Endodermal cell (in vitro differentiated cells): ENCODE data around the gene WDR7. TPM values are rescaled to one million over a fixed set of nuclear protein-coding genes. Genes with fewer than 3 reads are reported as not detected.
A peak's percentile ranks its signal among the peaks of the same experiment; 100 is the strongest.

Source experiments
- DNase-seq: peaks from one replicate; pipeline ENCODE4 v3.0.0-alpha.2; 2017
- H3K27ac ChIP-seq: 2 replicates; pipeline ENCODE4 v1.5.1; 2013; ENCODE audit warnings: mild to moderate bottlenecking, low read depth, low read length, moderate library complexity
- H3K27me3 ChIP-seq: 2 replicates; pipeline ENCODE4 v1.6.1; 2013; ENCODE audit warnings: mild to moderate bottlenecking, low read length, moderate library complexity; ENCODE audit not compliant: insufficient read depth, control insufficient read depth, poor library complexity, severe bottlenecking
- H3K36me3 ChIP-seq: 2 replicates; pipeline ENCODE4 v1.7.0; 2013; ENCODE audit warnings: mild to moderate bottlenecking, low read length, moderate library complexity; ENCODE audit not compliant: control insufficient read depth, insufficient read depth
- H3K4me1 ChIP-seq: one replicate; pipeline ENCODE4 v1.7.0; 2013; ENCODE audit warnings: low read length; ENCODE audit not compliant: control insufficient read depth, insufficient read depth
- H3K4me3 ChIP-seq: 2 replicates; pipeline ENCODE4 v1.5.1; 2013; ENCODE audit warnings: mild to moderate bottlenecking, low read length, moderate library complexity
- H3K9ac ChIP-seq: 2 replicates; pipeline ENCODE4 v1.6.1; 2013; ENCODE audit warnings: mild to moderate bottlenecking, low read length, moderate library complexity; ENCODE audit not compliant: poor library complexity, severe bottlenecking; ENCODE audit errors: extremely low read depth
- H3K9me3 ChIP-seq: 2 replicates; pipeline ENCODE4 v1.6.1; 2013; ENCODE audit warnings: mild to moderate bottlenecking, low read length, moderate library complexity; ENCODE audit not compliant: control insufficient read depth
- H3K27ac Mint-ChIP-seq: 2 replicates; pipeline ENCODE4 v1.8.0; 2020; ENCODE audit warnings: mixed read lengths
- H3K27me3 Mint-ChIP-seq: 2 replicates; pipeline ENCODE4 v1.8.0; 2021; ENCODE audit warnings: mild to moderate bottlenecking, mixed read lengths; ENCODE audit not compliant: insufficient read depth
- H3K36me3 Mint-ChIP-seq: 2 replicates; pipeline ENCODE4 v1.8.0; 2020; ENCODE audit warnings: low read depth, mixed read lengths
- H3K4me1 Mint-ChIP-seq: 2 replicates; pipeline ENCODE4 v1.8.0; 2020; ENCODE audit warnings: mixed read lengths
- H3K4me3 Mint-ChIP-seq: 2 replicates; pipeline ENCODE4 v1.8.0; 2020; ENCODE audit warnings: mild to moderate bottlenecking, moderate library complexity, mixed read lengths
- H3K9me3 Mint-ChIP-seq: 2 replicates; pipeline ENCODE4 v1.8.0; 2020; ENCODE audit warnings: mild to moderate bottlenecking, mixed read lengths
- CTCF ChIP-seq: fragments of 200-600 bp; sonication (generic); conservative IDR thresholded peaks from 2 replicates; pipeline ENCODE4 v1.5.0; 2021; ENCODE audit warnings: antibody characterized with exemption, mild to moderate bottlenecking
- WGBS, 2 experiments: methylation state at CpG; one replicate each; pipeline versions ENCODE4 v1.1.5 to v1.1.7; 2013; ENCODE audit warnings: missing lambda C conversion rate in 2 of 2, mixed read lengths in 1 of 2; ENCODE audit not compliant: insufficient coverage in 1 of 2, insufficient read length in 1 of 2; 5-methylcytosine and 5-hydroxymethylcytosine counted together
- total RNA-seq, 2 donors: library from RNA; stranded (reverse); fragmentation: NEBNext Ultra II Directional in 1 of 2; extraction: Animal tissue kit (Norgen Biotek cat#: 25700) in 1 of 2; gene quantifications; 2 replicates in 1 of 2; 3 replicates in 1 of 2; pipeline ENCODE4 v1.2.1, GENCODE V29; 2021

Gene WDR7
- total RNA-seq, 2 donors from 2014 or later = 17.1 to 22.5 TPM

DNA sequence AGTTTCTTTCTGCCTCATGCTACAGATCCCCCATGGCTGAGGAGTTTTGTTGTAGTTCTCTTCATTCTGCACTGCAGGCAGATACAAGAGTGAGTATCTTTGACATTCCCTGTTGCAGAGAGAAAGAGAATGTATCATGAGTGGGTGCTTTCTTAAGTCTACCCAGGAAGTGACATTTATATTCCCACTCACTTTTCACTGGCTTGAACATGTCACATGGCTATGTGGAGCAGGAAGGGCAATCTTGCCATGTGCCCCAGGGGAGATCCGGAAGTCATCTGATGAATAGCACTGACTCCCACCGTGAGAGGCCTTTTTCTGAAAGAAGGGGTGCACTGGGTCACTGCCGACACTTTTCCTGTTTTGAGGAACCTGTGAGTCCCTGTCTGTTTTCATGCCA lies 429.3 kb downstream of the WDR7 start:
- DNase-seq = no peak
- Histone ChIP-seq H3K4me3 (no peak overlapping the region), H3K27ac (no peak overlapping the region), H3K4me1 (no peaks in the 10 kb centered on the region), H3K9ac (no peak overlapping the region), H3K36me3 (no peaks in the 10 kb centered on the region), H3K27me3 (no peaks in the 10 kb centered on the region), H3K9me3 (peaks cover 10% of the 10 kb centered on the region)
- peaks cover 2% of the 10 kb centered on the region for H3K36me3 Mint-ChIP-seq
- H3K9me3 Mint-ChIP-seq = peaks cover 16% of the 10 kb centered on the region
- H3K27ac Mint-ChIP-seq = no peak overlapping the region
- TF ChIP-seq CTCF = no peak
- H3K4me1 Mint-ChIP-seq = peaks cover 26% of the 10 kb centered on the region
- 88 to 95% methylated on average over 3 of the region's 3 CpGs for WGBS, 2 experiments
- peaks cover 2% of the 10 kb centered on the region for H3K27me3 Mint-ChIP-seq
- H3K4me3 Mint-ChIP-seq = no peak overlapping the region

DNA sequence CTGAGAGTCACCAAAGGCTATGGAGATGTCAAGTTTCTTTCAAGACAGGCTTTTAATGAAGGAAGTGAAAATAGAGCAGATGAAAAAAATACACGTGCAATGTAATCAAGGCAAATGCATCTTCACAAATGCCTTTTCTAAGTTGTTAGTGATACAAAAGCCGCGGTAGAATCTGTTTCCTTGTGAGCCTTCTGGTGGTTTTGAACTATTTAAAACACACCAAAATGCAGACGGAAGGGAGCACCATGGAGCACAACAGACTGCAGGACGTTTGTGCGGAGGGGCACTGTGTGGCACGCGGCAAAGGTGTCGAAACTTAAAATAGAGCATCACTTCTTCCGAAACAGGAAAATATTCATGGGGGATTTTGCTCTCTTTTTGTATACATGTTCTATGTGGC lies 430.7 kb downstream of the WDR7 start:
- no peak overlapping the region for H3K9ac ChIP-seq
- DNase-seq = peak; percentile 4
- no peak for TF ChIP-seq CTCF
- H3K4me1 Mint-ChIP-seq = peaks cover 19% of the 10 kb centered on the region
- H3K9me3 Mint-ChIP-seq = peaks cover 16% of the 10 kb centered on the region
- H3K36me3 ChIP-seq = no peaks in the 10 kb centered on the region
- no peaks in the 10 kb centered on the region for H3K27me3 ChIP-seq
- peaks cover 2% of the 10 kb centered on the region for H3K36me3 Mint-ChIP-seq
- H3K27me3 Mint-ChIP-seq = peaks cover 2% of the 10 kb centered on the region
- no peak overlapping the region for H3K27ac ChIP-seq
- no peak overlapping the region for H3K4me3 ChIP-seq
- H3K9me3 ChIP-seq = peaks cover 10% of the 10 kb centered on the region
- no peaks in the 10 kb centered on the region for H3K4me1 ChIP-seq
- H3K4me3 Mint-ChIP-seq = no peak overlapping the region
- 94 to 95% methylated on average over 9 to 10 of the region's 10 CpGs for WGBS, 2 experiments
- no peak overlapping the region for H3K27ac Mint-ChIP-seq

DNA sequence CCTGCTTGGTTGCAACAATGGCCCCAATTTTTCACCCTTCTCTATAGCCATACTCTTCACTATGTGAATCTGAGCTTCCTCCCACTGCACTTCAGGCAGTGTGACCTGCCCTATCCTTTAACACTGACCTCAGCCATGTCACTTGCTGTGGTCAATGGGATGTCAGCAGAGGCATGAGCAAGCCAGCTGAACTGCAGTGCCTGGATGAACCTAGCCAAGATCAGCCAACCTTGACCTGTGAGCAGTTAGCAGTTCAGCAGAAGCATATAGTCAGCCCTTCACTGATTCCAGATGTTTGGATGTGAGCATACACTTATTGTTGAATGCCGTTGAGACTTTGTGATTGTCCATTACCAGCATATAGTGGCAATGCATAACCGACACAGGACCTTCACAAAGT lies 432.3 kb downstream of the WDR7 start:
- Histone ChIP-seq H3K4me3 (no peak overlapping the region), H3K36me3 (no peaks in the 10 kb centered on the region), H3K4me1 (no peaks in the 10 kb centered on the region), H3K27me3 (no peaks in the 10 kb centered on the region), H3K9ac (no peak overlapping the region), H3K27ac (no peak overlapping the region), H3K9me3 (peaks cover 10% of the 10 kb centered on the region)
- H3K9me3 Mint-ChIP-seq = peaks cover 21% of the 10 kb centered on the region
- peaks cover 2% of the 10 kb centered on the region for H3K36me3 Mint-ChIP-seq
- no peak overlapping the region for H3K27ac Mint-ChIP-seq
- TF ChIP-seq CTCF = no peak
- H3K4me1 Mint-ChIP-seq = peaks cover 19% of the 10 kb centered on the region
- no peak for DNase-seq
- peaks cover 2% of the 10 kb centered on the region for H3K27me3 Mint-ChIP-seq
- no peak overlapping the region for H3K4me3 Mint-ChIP-seq
- 99 to 100% methylated on average over 2 of the region's 2 CpGs for WGBS, 2 experiments
